K562 (cell line): Measurements from ENCODE around the gene TMEM107. TPM values are rescaled to one million over a fixed set of nuclear protein-coding genes. Genes with fewer than 3 reads are reported as not detected.

Experiments
- ATAC-seq: fragments of 200-7000 bp; cut with Tn5 transposase; 3 replicates; pipeline ENCODE4 v1.9.1; 2020; ENCODE audit warnings: moderate library complexity
- BruUV-seq: library from RNA; stranded (reverse); fragments of 400-500 nt; replicated peaks from 2 replicates; lab custom pipeline; 2021; lab: Mats Ljungman, UMichigan
- CTCF ChIA-PET: fragments of 300-600 bp; formaldehyde crosslinking; extraction: SDS; loops from one replicate; lab custom pipeline; 2021; ENCODE audit warnings: low intra/inter-chr PET ratio; lab: Yijun Ruan, JAX
- POLR2A ChIA-PET: fragments of 300-600, 350-650 bp; sonication (Branson Sonifier 250); formaldehyde crosslinking; extraction: SDS; loops from one replicate; lab custom pipeline; 2021; ENCODE audit warnings: antibody characterized with exemption, inconsistent platforms; lab: Yijun Ruan, JAX
- DNase-seq, 4 experiments: peaks; one replicate each; pipeline versions ENCODE4 v3.0.0 to v3.0.0-alpha.2; 2011 to 2018; ENCODE audit warnings: low spot score in 3 of 4, mixed read lengths in 3 of 4; ENCODE audit errors: extremely low read depth in 1 of 4
- FAIRE-seq: peaks from 2 replicates; lab custom pipeline; 2011; peaks lifted over from hg19 to GRCh38; lab: Jason Lieb, UNC
- H2AFZ ChIP-seq: 2 replicates; pipeline ENCODE4 v1.6.0; 2011; ENCODE audit warnings: low read depth, low read length, control low read depth, inconsistent platforms
- H3K27ac ChIP-seq: fragments of 200-600 bp; 3 replicates; pipeline ENCODE4 v1.8.0; 2011; ENCODE audit warnings: low read depth, mild to moderate bottlenecking, control low read depth, inconsistent platforms, low read length, moderate library complexity, mixed read lengths; ENCODE audit errors: extremely low read depth
- H3K27me3 ChIP-seq, 2 experiments: fragments of 300-600 bp in 1 of 2; 2 replicates in 1 of 2; 3 replicates in 1 of 2; pipeline versions ENCODE4 v1.6.0 to v1.8.0; 2011; ENCODE audit warnings: inconsistent platforms in 2 of 2, low read length in 2 of 2, mild to moderate bottlenecking in 1 of 2, mixed read lengths in 1 of 2, moderate library complexity in 1 of 2; ENCODE audit not compliant: control insufficient read depth in 2 of 2, insufficient read depth in 2 of 2
- H3K36me3 ChIP-seq: fragments of 300-600 bp; 3 replicates; pipeline ENCODE4 v1.8.0; 2011; ENCODE audit warnings: mild to moderate bottlenecking, low read length, inconsistent platforms; ENCODE audit not compliant: control insufficient read depth, insufficient read depth
- H3K4me1 ChIP-seq, 2 experiments: fragments of 200-600 bp in 1 of 2; replicated peaks in 1 of 2; 2 replicates in 1 of 2; 3 replicates in 1 of 2; pipeline versions ENCODE4 v1.5.1 to v1.8.0; 2011; ENCODE audit warnings: inconsistent platforms in 2 of 2, low read length in 2 of 2, mild to moderate bottlenecking in 1 of 2, mixed read lengths in 1 of 2, moderate library complexity in 1 of 2; ENCODE audit not compliant: control insufficient read depth in 2 of 2, insufficient read depth in 2 of 2
- H3K4me2 ChIP-seq: 2 replicates; pipeline ENCODE4 v1.6.1; 2011; ENCODE audit warnings: low read length, control low read depth, inconsistent platforms, mixed read lengths; ENCODE audit not compliant: insufficient read depth
- H3K4me3 ChIP-seq: fragments of 200-600 bp; sonication (generic), shearing (Covaris generic); 2 replicates; pipeline ENCODE4 v1.5.1; 2016; ENCODE audit warnings: control low read depth, inconsistent platforms
- H3K79me2 ChIP-seq: fragments of 200-600 bp; 3 replicates; pipeline ENCODE4 v1.8.0; 2011; ENCODE audit warnings: low read length, inconsistent platforms; ENCODE audit not compliant: control insufficient read depth, insufficient read depth
- H3K9ac ChIP-seq, 2 experiments: 2 replicates each; pipeline versions ENCODE4 v1.6.0 to v1.6.1; 2011; ENCODE audit warnings: low read depth in 2 of 2, low read length in 2 of 2, control low read depth in 1 of 2, inconsistent platforms in 1 of 2, mild to moderate bottlenecking in 1 of 2, mixed read lengths in 1 of 2; ENCODE audit not compliant: insufficient read depth in 1 of 2
- H3K9me1 ChIP-seq: one replicate; pipeline ENCODE4 v1.6.0; 2011; ENCODE audit warnings: inconsistent platforms, mild to moderate bottlenecking, low read length, moderate library complexity; ENCODE audit not compliant: control insufficient read depth, insufficient read depth
- H3K9me3 ChIP-seq: replicated peaks from 2 replicates; pipeline ENCODE4 v1.5.1; 2011; ENCODE audit warnings: low read depth, low read length, inconsistent platforms; ENCODE audit not compliant: control insufficient read depth, insufficient read depth
- H4K20me1 ChIP-seq: replicated peaks from 2 replicates; pipeline ENCODE4 v1.6.1; 2011; ENCODE audit warnings: low read length, inconsistent platforms, mixed read lengths; ENCODE audit not compliant: control insufficient read depth, insufficient read depth
- EGR1 ChIP-seq: fragments of 450-650 bp; conservative IDR thresholded peaks from 2 replicates; pipeline ENCODE4 v1.6.1; 2017; ENCODE audit warnings: mild to moderate bottlenecking
- FOXA3 ChIP-seq, 2 experiments: fragments of 450-650 bp in 1 of 2; sonication (generic) in 1 of 2; formaldehyde crosslinking; IDR thresholded peaks in 1 of 2; conservative IDR thresholded peaks in 1 of 2; 2 replicates each; pipeline versions ENCODE4 v1.4.0 to v1.8.0; 2020 to 2022; ENCODE audit warnings: mild to moderate bottlenecking in 2 of 2, missing genetic modification reagents in 1 of 2
- FOXP1 ChIP-seq: sonication (generic); formaldehyde crosslinking; IDR thresholded peaks from 2 replicates; pipeline ENCODE4 v1.8.0; 2022; ENCODE audit warnings: mild to moderate bottlenecking, missing genetic modification reagents
- KDM5B ChIP-seq: fragments of 200-600 bp; sonication (generic); IDR thresholded peaks from 2 replicates; pipeline ENCODE4 v1.6.1; 2012; ENCODE audit warnings: low read depth, mild to moderate bottlenecking, moderate library complexity, low read length, control low read depth, inconsistent platforms; ENCODE audit not compliant: insufficient replicate concordance
- NR4A1 ChIP-seq, 2 experiments: fragments of 250-450 bp in 1 of 2; fragments of 450-650 bp in 1 of 2; sonication (Bioruptor Pico) in 1 of 2; IDR thresholded peaks; 2 replicates each; pipeline versions ENCODE4 v1.4.0 to v1.6.1; 2016 to 2020; ENCODE audit warnings: mild to moderate bottlenecking in 2 of 2, missing compliant biosample characterization in 1 of 2, missing genetic modification characterization in 1 of 2, moderate library complexity in 1 of 2
- NRF1 ChIP-seq, 2 experiments: fragments of 450-650 bp; IDR thresholded peaks in 1 of 2; conservative IDR thresholded peaks in 1 of 2; 2 replicates each; pipeline ENCODE4 v1.6.1; 2014; ENCODE audit warnings: mild to moderate bottlenecking in 2 of 2
- SAP30 ChIP-seq: fragments of 200-600 bp; sonication (generic); IDR thresholded peaks from 2 replicates; pipeline ENCODE4 v1.6.1; 2012; ENCODE audit warnings: borderline replicate concordance, low read depth, mild to moderate bottlenecking, moderate library complexity, low read length, control low read depth, inconsistent platforms; ENCODE audit not compliant: insufficient read depth, poor library complexity, severe bottlenecking
- XRCC5 ChIP-seq: fragments of 200-400 bp; formaldehyde crosslinking; IDR thresholded peaks from 2 replicates; pipeline ENCODE4 v1.6.1; 2017; ENCODE audit warnings: low read depth, mild to moderate bottlenecking, low read length
- ZBED1 ChIP-seq: IDR thresholded peaks from 2 replicates; pipeline ENCODE4 v1.6.1; 2014
- ZNF197 ChIP-seq: fragments of 200-800 bp; sonication (Bioruptor generic); IDR thresholded peaks from 2 replicates; pipeline ENCODE4 v1.6.1; 2016; ENCODE audit warnings: low read depth, missing genetic modification characterization, missing compliant biosample characterization
- ZNF561 ChIP-seq: fragments of 450-650 bp; formaldehyde crosslinking; conservative IDR thresholded peaks from 2 replicates; pipeline ENCODE4 v1.4.0; 2020; ENCODE audit warnings: mild to moderate bottlenecking, moderate library complexity
- ZNF780A ChIP-seq: fragments of 250-450 bp; sonication (Bioruptor Pico); IDR thresholded peaks from 2 replicates; pipeline ENCODE4 v1.5.0; 2021; ENCODE audit warnings: mild to moderate bottlenecking
- WGBS: fragments of 100-300 bp; shearing (Covaris generic); methylation state at CpG from one replicate; pipeline ENCODE4 v1.1.6; 2016; ENCODE audit warnings: low coverage, mixed read lengths; ENCODE audit not compliant: insufficient coverage; ENCODE audit errors: missing lambda C conversion rate; 5-methylcytosine and 5-hydroxymethylcytosine counted together
- in situ Hi-C: fragments of 300-500 bp; cut with MboI; formaldehyde crosslinking; loops from 4 replicates; pipeline ENCODE4 v1.15.0; 2018; ENCODE audit warnings: inconsistent platforms, mixed read lengths
- intact Hi-C: fragments of 100-400 bp; cut with micrococcal nuclease; formaldehyde crosslinking; loops from 2 replicates; pipeline ENCODE4 v1.14.2; 2022
- polyA plus RNA-seq, 8 experiments: library from polyadenylated mRNA; depleted of rRNA in 4 of 8; stranded (reverse) in 5 of 8; unstranded in 3 of 8; fragments of >200 nt; fragmentation: Nextera tagmentation in 2 of 8; fragmentation: Illumina TruSeq in 1 of 8; extraction: Ambion mirVana in 2 of 8; extraction: Trizol in 1 of 8; gene quantifications; 2 replicates each; pipeline versions ENCODE4 v1.2.1 to v1.2.3, GENCODE V29; 2011 to 2014; ENCODE audit warnings: inconsistent platforms in 1 of 8, missing spikeins in 1 of 8
- total RNA-seq, 7 experiments: library from RNA; depleted of rRNA in 6 of 7; stranded (reverse); fragments of >200 nt in 6 of 7; fragmentation: Illumina TruSeq in 2 of 7; extraction: Trizol in 2 of 7; gene quantifications; 2 replicates each; pipeline versions ENCODE4 v1.2.1 to v1.2.3, GENCODE V29; 2011 to 2021; ENCODE audit warnings: low replicate concordance in 1 of 7
- TF ChIP-seq, protein P1 (sequence below): fragments of 450-650 bp; formaldehyde crosslinking; IDR thresholded peaks from 2 replicates; pipeline ENCODE4 v1.4.0; 2020; ENCODE audit warnings: mild to moderate bottlenecking
- TF ChIP-seq, protein P2 (sequence below): conservative IDR thresholded peaks from 2 replicates; pipeline ENCODE4 v1.6.1; 2011; ENCODE audit warnings: low read depth, mild to moderate bottlenecking, low read length; ENCODE audit not compliant: control insufficient read depth

Gene TMEM107
- total and polyA plus RNA-seq, 9 of the 15 experiments (the other 6 are each of a cell fraction or from before 2014, with no cell fraction given): 7.1 to 26.2 (median 16.9) TPM

- DNase-seq (no peak), ATAC-seq (0 out of 3 replicates have a peak, but pooled peaks have one; percentile 0), FAIRE-seq (no peak)
- Histone ChIP-seq H3K27me3 (no peaks in the 10 kb centered on the region), H3K9ac (peak overlapping the region; percentile 77 to 93), H3K9me3 (no peaks in the 10 kb centered on the region), H3K4me1 (peaks cover 31 to 39% of the 10 kb centered on the region in 2 experiments), H2AFZ (peak overlapping the region; percentile 85), H3K79me2 (peaks cover 18% of the 10 kb centered on the region), H3K4me2 (peak overlapping the region; percentile 100), H3K9me1 (no peaks in the 10 kb centered on the region), H3K27ac (peak overlapping the region; percentile 85; the same call in 2 of the 3 replicates), H3K36me3 (no peaks in the 10 kb centered on the region), H4K20me1 (peaks cover 10% of the 10 kb centered on the region), H3K4me3 (peak overlapping the region; percentile 88)
- intact Hi-C loops: loop anchor here (10.0 kb wide), 1 partner anchor 116 kb away; no protein-coding TSS in a partner anchor
- POLR2A ChIA-PET: interaction anchor here (0.6 to 2.9 kb wide), 7 partner anchors 10 to 140 kb away, joined by 4 to 27 read pairs (median 8); no protein-coding TSS in a partner anchor
- CTCF ChIA-PET: no interaction called here
- no TSS peak for BruUV-seq
- WGBS: 9% methylated on average over 23 of the region's 67 CpGs
- in situ Hi-C loops: no loop called here
- TF ChIP-seq ZNF780A (no peak), ZBED1 (0 out of 2 replicates have a peak, but pooled peaks have one; percentile 29), SAP30 (peak; percentile 37), KDM5B (peak; percentile 20), ZNF197 (CRISPR knock-in tag) (no peak), ZNF561 (CRISPR knock-in tag) (no peak), FOXA3 (CRISPR knock-in tag; conservative IDR thresholded peaks at IDR 0.05 in 1 of 2, IDR thresholded peaks at IDR 0.05 in 1 of 2) (0 out of 4 replicates have a peak, but pooled peaks of 1 of the 2 experiments have one; percentile 28), NRF1 (conservative IDR thresholded peaks at IDR 0.05 in 1 of 2, IDR thresholded peaks at IDR 0.05 in 1 of 2) (peak; percentile 24 to 38; a peak in 1 of 4 replicates), XRCC5 (0 out of 2 replicates have a peak, but pooled peaks have one; percentile 1), EGR1 (peak; percentile 63), FOXP1 (peak; percentile 66; the same call in 1 of the 2 replicates), NR4A1 (CRISPR knock-in tag; IDR thresholded peaks at IDR 0.05) (no peak), NR4A1 (tag; IDR thresholded peaks at IDR 0.05) (no peak)
- TF ChIP-seq, protein P1, sequence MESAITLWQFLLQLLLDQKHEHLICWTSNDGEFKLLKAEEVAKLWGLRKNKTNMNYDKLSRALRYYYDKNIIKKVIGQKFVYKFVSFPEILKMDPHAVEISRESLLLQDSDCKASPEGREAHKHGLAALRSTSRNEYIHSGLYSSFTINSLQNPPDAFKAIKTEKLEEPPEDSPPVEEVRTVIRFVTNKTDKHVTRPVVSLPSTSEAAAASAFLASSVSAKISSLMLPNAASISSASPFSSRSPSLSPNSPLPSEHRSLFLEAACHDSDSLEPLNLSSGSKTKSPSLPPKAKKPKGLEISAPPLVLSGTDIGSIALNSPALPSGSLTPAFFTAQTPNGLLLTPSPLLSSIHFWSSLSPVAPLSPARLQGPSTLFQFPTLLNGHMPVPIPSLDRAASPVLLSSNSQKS (CRISPR knock-in tag): no peak
- TF ChIP-seq, protein P2, sequence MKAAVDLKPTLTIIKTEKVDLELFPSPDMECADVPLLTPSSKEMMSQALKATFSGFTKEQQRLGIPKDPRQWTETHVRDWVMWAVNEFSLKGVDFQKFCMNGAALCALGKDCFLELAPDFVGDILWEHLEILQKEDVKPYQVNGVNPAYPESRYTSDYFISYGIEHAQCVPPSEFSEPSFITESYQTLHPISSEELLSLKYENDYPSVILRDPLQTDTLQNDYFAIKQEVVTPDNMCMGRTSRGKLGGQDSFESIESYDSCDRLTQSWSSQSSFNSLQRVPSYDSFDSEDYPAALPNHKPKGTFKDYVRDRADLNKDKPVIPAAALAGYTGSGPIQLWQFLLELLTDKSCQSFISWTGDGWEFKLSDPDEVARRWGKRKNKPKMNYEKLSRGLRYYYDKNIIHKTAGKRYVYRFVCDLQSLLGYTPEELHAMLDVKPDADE: 0 out of 2 replicates have a peak, but pooled peaks have one; percentile 11
These were observed 13.0 kb upstream of the TMEM107 start for GRCh38 chr17:8189041-8189710.
